Glutamatergic neuron (in vitro differentiated cells): ENCODE data around the gene TLCD3B. TPM values are rescaled to one million over a fixed set of nuclear protein-coding genes. Genes with fewer than 3 reads are reported as not detected.

Experiments used
- DNase-seq: peaks from one replicate; pipeline ENCODE4 v3.0.0; 2022
- H3K27ac Mint-ChIP-seq: one replicate; pipeline ENCODE4 v1.8.0; 2020; ENCODE audit warnings: mild to moderate bottlenecking, mixed read lengths, inconsistent platforms; ENCODE audit not compliant: unreplicated experiment
- H3K27me3 Mint-ChIP-seq: one replicate; pipeline ENCODE4 v1.8.0; 2020; ENCODE audit warnings: mild to moderate bottlenecking, moderate library complexity, mixed read lengths, inconsistent platforms; ENCODE audit not compliant: unreplicated experiment
- H3K36me3 Mint-ChIP-seq: one replicate; pipeline ENCODE4 v1.8.0; 2020; ENCODE audit warnings: mild to moderate bottlenecking, mixed read lengths, inconsistent platforms; ENCODE audit not compliant: unreplicated experiment
- H3K4me1 Mint-ChIP-seq: one replicate; pipeline ENCODE4 v1.8.0; 2020; ENCODE audit warnings: mild to moderate bottlenecking, low read depth, mixed read lengths, inconsistent platforms; ENCODE audit not compliant: unreplicated experiment
- H3K4me3 Mint-ChIP-seq: one replicate; pipeline ENCODE4 v1.8.0; 2020; ENCODE audit warnings: mild to moderate bottlenecking, mixed read lengths, inconsistent platforms; ENCODE audit not compliant: unreplicated experiment
- H3K9me3 Mint-ChIP-seq: one replicate; pipeline ENCODE4 v1.8.0; 2020; ENCODE audit warnings: mild to moderate bottlenecking, moderate library complexity, mixed read lengths, inconsistent platforms; ENCODE audit not compliant: unreplicated experiment
- CTCF ChIP-seq: fragments of 200-600 bp; sonication (generic); IDR thresholded peaks from one replicate; pipeline ENCODE4 v1.5.0; 2021; ENCODE audit not compliant: partially characterized antibody, unreplicated experiment
- total RNA-seq: library from RNA; stranded (reverse); fragmentation: NEBNext Ultra II Directional; extraction: Animal tissue kit (Norgen Biotek cat#: 25700); gene quantifications from one replicate; pipeline ENCODE4 v1.2.1, GENCODE V29; 2021; ENCODE audit not compliant: unreplicated experiment

TLCD3B gene
- total RNA-seq, 1 donor from 2014 or later: 253 TPM

- TF ChIP-seq CTCF: no peak
- H3K36me3 Mint-ChIP-seq: peaks cover 9% of the 10 kb centered on the region
- peaks cover 3% of the 10 kb centered on the region for H3K4me1 Mint-ChIP-seq
- no peak overlapping the region for H3K27ac Mint-ChIP-seq
- DNase-seq: no peak
- H3K9me3 Mint-ChIP-seq: peaks cover 3% of the 10 kb centered on the region
- peaks cover 17% of the 10 kb centered on the region for H3K27me3 Mint-ChIP-seq
- H3K4me3 Mint-ChIP-seq: no peak overlapping the region
Measured at GRCh38 chr16:29993191-29993902, 37.7 kb downstream of the TLCD3B start.

GRCh38 chr16:29992344-29992967 is 38.6 kb downstream of the TLCD3B start:
- Mint-ChIP-seq H3K27me3 (peaks cover 17% of the 10 kb centered on the region), H3K36me3 (peaks cover 9% of the 10 kb centered on the region), H3K4me1 (peaks cover 3% of the 10 kb centered on the region), H3K27ac (no peak overlapping the region), H3K4me3 (peak overlapping the region; percentile 61), H3K9me3 (peaks cover 1% of the 10 kb centered on the region)
- DNase-seq: no peak
- no peak for TF ChIP-seq CTCF

- Mint-ChIP-seq H3K9me3 (peaks cover 4% of the 10 kb centered on the region), H3K36me3 (peaks cover 9% of the 10 kb centered on the region)
Measured at GRCh38 chr16:29991571-29991904, 39.5 kb downstream of the TLCD3B start.

GRCh38 chr16:29990883-29991570 is 40.0 kb downstream of the TLCD3B start:
- H3K9me3 Mint-ChIP-seq: peaks cover 5% of the 10 kb centered on the region
- TF ChIP-seq CTCF: no peak
- H3K4me3 Mint-ChIP-seq: no peak overlapping the region
- DNase-seq: no peak
- H3K36me3 Mint-ChIP-seq: peaks cover 9% of the 10 kb centered on the region
- H3K27me3 Mint-ChIP-seq: peaks cover 20% of the 10 kb centered on the region
- no peak overlapping the region for H3K27ac Mint-ChIP-seq
- no peaks in the 10 kb centered on the region for H3K4me1 Mint-ChIP-seq

More at GRCh38 chr16:29991571-29991904, 39.5 kb downstream of the TLCD3B start:
- DNase-seq: no peak
- Mint-ChIP-seq H3K4me3 (no peak overlapping the region), H3K4me1 (no peaks in the 10 kb centered on the region), H3K27ac (no peak overlapping the region), H3K27me3 (peaks cover 20% of the 10 kb centered on the region)
- TF ChIP-seq CTCF: no peak

- DNase-seq: no peak
- H3K27me3 Mint-ChIP-seq: peaks cover 22% of the 10 kb centered on the region
- TF ChIP-seq CTCF: no peak
- no peak overlapping the region for H3K27ac Mint-ChIP-seq
- H3K36me3 Mint-ChIP-seq: peaks cover 9% of the 10 kb centered on the region
- H3K4me3 Mint-ChIP-seq: no peak overlapping the region
- peaks cover 7% of the 10 kb centered on the region for H3K9me3 Mint-ChIP-seq
- no peaks in the 10 kb centered on the region for H3K4me1 Mint-ChIP-seq
Measured at GRCh38 chr16:29990034-29990433, 41.0 kb downstream of the TLCD3B start.
